Keratinocyte (primary cell): ENCODE measurements around the gene DENND1A. TPM values are rescaled to one million over a fixed set of nuclear protein-coding genes. Genes with fewer than 3 reads are reported as not detected.

Source experiments
- DNase-seq: peaks from one replicate; pipeline ENCODE4 v3.0.0-alpha.2; 2011; ENCODE audit warnings: low read depth, missing footprints, low spot score
- FAIRE-seq: peaks from 2 replicates; lab custom pipeline; 2011; peaks lifted over from hg19 to GRCh38; lab: Jason Lieb, UNC
- H2AFZ ChIP-seq: 2 replicates; pipeline ENCODE4 v1.6.0; 2012; ENCODE audit warnings: low read length, control low read depth, inconsistent platforms; ENCODE audit not compliant: control insufficient read depth
- H3K27ac ChIP-seq: 2 replicates; pipeline ENCODE4 v1.5.1; 2011; ENCODE audit warnings: low read length; ENCODE audit not compliant: control insufficient read depth, insufficient read depth
- H3K27me3 ChIP-seq: 3 replicates; pipeline ENCODE4 v1.6.0; 2011; ENCODE audit warnings: low read length; ENCODE audit not compliant: control insufficient read depth, insufficient read depth; ENCODE audit errors: extremely low read depth
- H3K36me3 ChIP-seq, 2 experiments: 2 replicates in 1 of 2; 3 replicates in 1 of 2; pipeline ENCODE4 v1.5.1; 2011; ENCODE audit warnings: low read length in 2 of 2, mild to moderate bottlenecking in 1 of 2; ENCODE audit not compliant: control insufficient read depth in 2 of 2, insufficient read depth in 2 of 2; ENCODE audit errors: extremely low read depth in 1 of 2
- H3K4me1 ChIP-seq: 3 replicates; pipeline ENCODE4 v1.5.1; 2011; ENCODE audit warnings: low read length; ENCODE audit not compliant: control insufficient read depth, insufficient read depth; ENCODE audit errors: extremely low read depth
- H3K4me2 ChIP-seq: 3 replicates; pipeline ENCODE4 v1.6.0; 2011; ENCODE audit warnings: low read depth, low read length; ENCODE audit not compliant: control insufficient read depth, insufficient read depth; ENCODE audit errors: extremely low read depth
- H3K4me3 ChIP-seq, 3 experiments: fragments of 200-600 bp in 1 of 3; sonication (generic) in 1 of 3; 2 replicates in 2 of 3; 3 replicates in 1 of 3; pipeline ENCODE4 v1.5.1; 2011 to 2016; ENCODE audit warnings: low read length in 3 of 3, mild to moderate bottlenecking in 3 of 3, control low read depth in 2 of 3, inconsistent platforms in 1 of 3, low read depth in 1 of 3, mixed read lengths in 1 of 3, mixed run types in 1 of 3, moderate library complexity in 1 of 3; ENCODE audit not compliant: control insufficient read depth in 2 of 3, insufficient read depth in 2 of 3; ENCODE audit errors: extremely low read depth in 1 of 3
- H3K79me2 ChIP-seq: 2 replicates; pipeline ENCODE4 v1.6.0; 2012; ENCODE audit warnings: low read length; ENCODE audit not compliant: control insufficient read depth, insufficient read depth
- H3K9ac ChIP-seq: 3 replicates; pipeline ENCODE4 v1.6.0; 2011; ENCODE audit warnings: low read length; ENCODE audit not compliant: control insufficient read depth, insufficient read depth; ENCODE audit errors: extremely low read depth
- H3K9me1 ChIP-seq: 3 replicates; pipeline ENCODE4 v1.6.0; 2011; ENCODE audit warnings: low read length; ENCODE audit not compliant: control insufficient read depth, insufficient read depth; ENCODE audit errors: extremely low read depth
- H3K9me3 ChIP-seq: 2 replicates; pipeline ENCODE4 v1.5.1; 2012; ENCODE audit warnings: low read depth, low read length; ENCODE audit not compliant: control insufficient read depth
- H4K20me1 ChIP-seq: 3 replicates; pipeline ENCODE4 v1.6.0; 2011; ENCODE audit warnings: low read length; ENCODE audit not compliant: control insufficient read depth, insufficient read depth; ENCODE audit errors: extremely low read depth
- CTCF ChIP-seq, 3 experiments: IDR thresholded peaks in 1 of 3; conservative IDR thresholded peaks in 1 of 3; optimal IDR thresholded peaks in 1 of 3; 2 replicates in 2 of 3; 3 replicates in 1 of 3; pipeline versions ENCODE3 to v1.5.1; 2011; ENCODE audit warnings: low read length in 3 of 3, mild to moderate bottlenecking in 3 of 3, moderate library complexity in 2 of 3, control low read depth in 1 of 3, inconsistent platforms in 1 of 3; ENCODE audit not compliant: insufficient read depth in 2 of 3; ENCODE audit errors: extremely low read depth in 1 of 3
- EZH2 ChIP-seq: IDR thresholded peaks from one replicate; pipeline ENCODE4 v1.6.1; 2012; ENCODE audit warnings: inconsistent platforms, mild to moderate bottlenecking, low read length, moderate library complexity
- dilution Hi-C: fragments of 300-500 bp; cut with MboI; formaldehyde crosslinking; loops from one replicate; pipeline ENCODE4 v1.7.0; 2020; ENCODE audit warnings: low sequenced_read_pairs; ENCODE audit not compliant: extremely low pct_ligation_motif_present
- polyA plus RNA-seq, 5 experiments: library from polyadenylated mRNA; depleted of rRNA in 3 of 5; stranded (reverse) in 3 of 5; stranded (forward) in 1 of 5; unstranded in 1 of 5; fragments of >200 nt; gene quantifications; 1 replicate in 1 of 5; 2 replicates in 3 of 5; 3 replicates in 1 of 5; pipeline versions ENCODE4 v1.2.1 to v1.2.3, GENCODE V29; 2011 to 2012; ENCODE audit warnings: missing spikeins in 2 of 5, low read depth in 1 of 5, low replicate concordance in 1 of 5

The DENND1A gene
- polyA plus RNA-seq, 1 donor (not counting 4 experiments of a cell fraction or from before 2014, with no cell fraction given) = 13.0 TPM

GRCh38 chr9:123941524-123942070 lies 11.7 kb upstream of the DENND1A start:
- H2AFZ ChIP-seq = no peak overlapping the region
- DNase-seq (no peak), FAIRE-seq (no peak)
- dilution Hi-C loops = no loop called here
- H3K9me3 ChIP-seq = no peaks in the 10 kb centered on the region
- no peak overlapping the region for H3K4me2 ChIP-seq
- no peak overlapping the region for H3K9ac ChIP-seq
- H3K4me1 ChIP-seq = no peaks in the 10 kb centered on the region
- peaks cover 7% of the 10 kb centered on the region for H3K27me3 ChIP-seq
- H3K79me2 ChIP-seq = no peaks in the 10 kb centered on the region
- H3K27ac ChIP-seq = no peak overlapping the region
- no peaks in the 10 kb centered on the region for H4K20me1 ChIP-seq
- H3K36me3 ChIP-seq = no peaks in the 10 kb centered on the region
- H3K4me3 ChIP-seq = no peak overlapping the region
- no peaks in the 10 kb centered on the region for H3K9me1 ChIP-seq
- TF ChIP-seq EZH2 = no peak
- no peak for TF ChIP-seq CTCF (optimal IDR thresholded peaks at IDR 0.05 in 1 of 3, IDR thresholded peaks at IDR 0.05 in 1 of 3, conservative IDR thresholded peaks at IDR 0.05 in 1 of 3; ENCODE audit: extremely low read depth in 1 of 3, insufficient read depth in 2 of 3, low read length in 3 of 3)

- Histone ChIP-seq H3K9ac (no peak overlapping the region), H3K79me2 (no peaks in the 10 kb centered on the region), H3K27me3 (peaks cover 7% of the 10 kb centered on the region), H3K9me3 (no peaks in the 10 kb centered on the region), H3K4me3 (no peak overlapping the region), H3K4me2 (no peak overlapping the region), H3K9me1 (no peaks in the 10 kb centered on the region), H2AFZ (no peak overlapping the region), H4K20me1 (no peaks in the 10 kb centered on the region), H3K27ac (no peak overlapping the region), H3K36me3 (no peaks in the 10 kb centered on the region), H3K4me1 (no peaks in the 10 kb centered on the region)
- no peak for TF ChIP-seq EZH2
- no peak for TF ChIP-seq CTCF (optimal IDR thresholded peaks at IDR 0.05 in 1 of 3, IDR thresholded peaks at IDR 0.05 in 1 of 3, conservative IDR thresholded peaks at IDR 0.05 in 1 of 3; ENCODE audit: extremely low read depth in 1 of 3, insufficient read depth in 2 of 3, low read length in 3 of 3)
- FAIRE-seq (no peak), DNase-seq (no peak)
- dilution Hi-C loops = no loop called here
Observed at GRCh38 chr9:123940721-123941523, 11.0 kb upstream of the DENND1A start.
